GM18858 (cell line): ENCODE data around the gene RALGAPB.
"Not testable (repeated sequence)": the region's sequence is repeated elsewhere in the genome, so short reads cannot be mapped to it uniquely, and the experiment has no call there.

ENCODE experiments used
- ATAC-seq: cut with Tn5 transposase; IDR thresholded peaks from one replicate; pipeline ENCODE4 v1.9.1; 2021; ENCODE audit not compliant: unreplicated experiment

Gene RALGAPB

DNA sequence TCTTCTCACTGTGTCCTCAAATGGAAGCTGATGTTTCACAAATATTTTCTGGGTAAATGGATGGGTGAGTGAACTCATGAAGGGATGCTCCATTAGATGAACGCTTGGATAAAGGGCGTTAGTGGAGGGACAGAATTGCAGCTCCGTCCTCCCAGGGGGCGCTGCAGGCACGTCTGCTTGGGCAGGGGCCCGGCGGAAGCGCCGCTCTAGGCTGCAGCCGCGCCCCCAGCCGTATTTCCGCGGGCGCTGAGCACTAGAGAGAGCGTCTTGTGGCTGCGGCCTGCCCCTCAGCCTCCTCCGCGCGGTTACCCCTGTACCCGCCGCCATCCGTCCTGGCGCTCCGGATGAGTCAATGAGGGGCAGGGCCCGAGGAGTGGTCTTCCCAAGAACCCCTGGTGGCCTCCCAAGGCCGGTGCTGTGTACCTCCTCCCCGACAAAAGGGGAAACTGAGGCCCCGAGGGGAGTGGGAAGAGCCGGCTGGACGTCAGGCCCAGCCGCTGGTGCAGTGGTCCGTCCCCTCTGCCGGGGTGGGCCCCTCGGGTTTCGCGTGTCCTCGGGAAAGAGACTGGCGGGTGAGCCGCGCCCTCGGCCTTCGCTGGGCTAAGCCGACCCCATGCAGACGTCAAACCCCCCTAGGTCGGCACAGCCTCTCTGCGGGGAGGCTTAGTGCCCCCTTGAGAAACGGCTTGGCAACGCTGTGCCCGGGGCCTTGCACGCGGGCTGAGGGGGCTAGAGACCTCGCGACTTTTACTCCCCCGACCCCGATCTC lies 26.0 kb upstream of the RALGAPB start:
- ATAC-seq, result peak; percentile 71

GRCh38 chr20:38447251-38447661 lies 25.4 kb upstream of the RALGAPB start:
- no peak for ATAC-seq

GRCh38 chr20:38447931-38448675 lies 24.5 kb upstream of the RALGAPB start:
- no peak for ATAC-seq

DNA sequence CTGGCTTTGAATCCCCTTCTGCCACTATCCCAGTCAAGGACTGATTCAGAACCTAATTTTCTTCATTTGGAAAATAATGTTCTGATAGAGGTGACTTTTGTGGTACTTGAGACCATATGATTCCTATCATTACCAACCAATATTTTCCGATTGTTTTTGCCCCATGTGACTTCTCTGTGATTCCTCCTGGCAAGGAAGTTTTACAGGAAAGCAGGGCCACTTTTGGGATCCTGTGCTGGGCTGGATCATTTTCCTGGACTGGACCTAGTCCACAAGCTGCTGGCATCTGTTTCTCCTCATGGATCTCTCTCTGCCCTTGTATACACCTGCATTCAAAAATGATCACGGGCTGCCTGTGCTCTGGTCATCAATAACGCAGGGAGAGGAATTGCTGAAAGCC lies 23.6 kb upstream of the RALGAPB start:
- no peak for ATAC-seq

- ATAC-seq, result no peak
Observed at GRCh38 chr20:38450412-38450975, 22.1 kb upstream of the RALGAPB start.

- no peak for ATAC-seq
Observed at GRCh38 chr20:38452880-38453624, 19.6 kb upstream of the RALGAPB start.

- peak; percentile 77 for ATAC-seq
Observed at GRCh38 chr20:38453941-38454340, 18.7 kb upstream of the RALGAPB start.

DNA sequence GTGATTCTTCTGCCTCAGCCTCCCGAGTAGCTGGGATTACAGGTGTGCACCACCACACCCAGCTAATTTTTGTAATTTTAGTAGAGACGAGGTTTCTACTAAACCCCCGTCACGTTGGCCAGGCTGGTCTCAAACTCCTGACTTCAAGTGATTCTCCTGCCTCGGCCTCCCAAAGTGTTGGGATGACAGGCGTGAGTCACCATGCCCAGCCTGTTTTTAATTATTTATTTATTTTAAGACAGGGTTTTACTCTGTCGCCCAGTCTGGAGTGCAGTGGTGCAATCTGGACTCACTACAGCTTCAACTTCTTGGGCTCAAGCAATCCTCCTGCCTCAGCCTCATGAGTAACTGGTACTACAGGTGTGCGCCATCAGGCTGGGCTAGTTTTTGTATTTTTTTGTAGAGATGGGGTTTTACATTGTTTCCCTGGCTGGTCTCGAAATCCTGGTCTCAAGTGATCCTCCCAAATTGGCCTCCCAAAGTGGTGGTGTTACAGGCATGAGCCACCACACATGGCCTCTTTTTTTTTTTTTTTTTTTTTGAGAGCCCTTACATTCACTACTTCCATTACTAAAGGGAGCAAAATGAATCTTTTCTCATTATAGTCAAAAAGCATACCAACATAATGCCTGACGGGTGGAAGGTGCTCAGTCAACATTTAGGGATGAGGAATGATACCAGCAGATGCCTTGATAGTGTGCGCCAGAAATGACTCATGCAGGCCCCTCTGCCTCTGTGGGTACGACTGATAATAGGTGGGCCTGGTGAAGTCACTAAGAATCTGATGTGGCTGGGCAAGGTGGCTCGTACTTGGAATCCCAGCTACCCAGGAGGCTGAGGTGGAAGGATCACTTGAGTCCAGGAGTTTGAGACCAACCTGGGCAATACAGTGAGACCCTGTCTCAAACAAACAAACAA lies 17.8 kb upstream of the RALGAPB start:
- ATAC-seq, result no peak

- ATAC-seq, result no peak
Observed at GRCh38 chr20:38458314-38458713, 14.3 kb upstream of the RALGAPB start.

DNA sequence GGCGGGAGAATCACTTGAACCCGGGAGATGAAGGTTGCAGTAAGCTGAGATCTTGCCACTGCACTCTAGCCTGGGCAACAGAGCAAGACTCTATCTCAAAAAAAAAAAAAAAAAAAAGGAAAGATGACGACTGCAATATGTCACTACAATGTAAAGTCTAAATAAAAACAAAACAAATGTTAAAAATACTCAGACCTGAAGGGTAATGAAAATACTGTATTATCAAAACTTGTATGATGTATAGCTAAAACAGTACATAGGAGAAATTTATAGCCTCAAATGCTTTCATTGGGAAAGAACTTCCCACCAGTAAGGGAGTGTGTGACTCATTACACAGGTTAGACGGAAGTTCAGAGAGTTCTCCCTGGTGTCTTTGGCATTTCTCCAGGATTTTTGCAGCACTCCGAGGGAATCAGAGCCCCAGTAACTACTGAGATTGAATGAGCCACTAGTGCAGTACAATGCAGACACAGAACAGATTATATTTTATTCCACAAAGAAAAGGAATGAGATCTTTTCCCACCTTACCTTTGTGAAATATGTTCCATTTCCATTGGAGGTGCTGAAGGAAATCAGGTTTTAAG lies 12.5 kb upstream of the RALGAPB start:
- ATAC-seq, result no peak

DNA sequence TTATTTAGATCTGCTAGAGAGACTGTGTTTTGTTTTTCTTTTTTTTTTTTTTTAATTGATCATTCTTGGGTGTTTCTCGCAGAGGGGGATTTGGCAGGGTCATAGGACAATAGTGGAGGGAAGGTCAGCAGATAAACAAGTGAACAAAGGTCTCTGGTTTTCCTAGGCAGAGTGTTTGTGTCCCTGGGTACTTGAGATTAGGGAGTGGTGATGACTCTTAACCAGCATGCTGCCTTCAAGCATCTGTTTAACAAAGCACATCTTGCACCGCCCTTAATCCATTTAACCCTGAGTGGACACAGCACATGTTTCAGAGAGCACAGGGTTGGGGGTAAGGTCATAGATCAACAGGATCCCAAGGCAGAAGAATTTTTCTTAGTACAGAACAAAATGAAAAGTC lies 12.0 kb upstream of the RALGAPB start:
- not testable (repeated sequence) for ATAC-seq

DNA sequence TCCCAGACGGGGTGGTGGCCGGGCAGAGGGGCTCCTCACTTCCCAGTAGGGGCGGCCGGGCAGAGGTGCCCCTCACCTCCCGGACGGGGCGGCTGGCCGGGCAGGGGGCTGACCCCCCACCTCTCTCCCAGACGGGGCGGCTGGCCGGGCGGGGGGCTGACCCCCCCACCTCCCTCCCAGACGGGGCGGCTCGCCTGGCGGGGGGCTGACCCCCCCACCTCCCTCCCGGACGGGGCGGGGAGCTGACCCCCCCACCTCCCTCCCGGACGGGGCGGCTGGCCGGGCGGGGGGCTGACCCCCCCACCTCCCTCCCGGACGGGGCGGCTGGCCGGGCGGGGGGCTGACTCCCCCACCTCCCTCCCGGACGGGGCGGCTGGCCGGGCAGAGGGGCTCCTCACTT lies 11.5 kb upstream of the RALGAPB start:
- ATAC-seq, result not testable (repeated sequence)

DNA sequence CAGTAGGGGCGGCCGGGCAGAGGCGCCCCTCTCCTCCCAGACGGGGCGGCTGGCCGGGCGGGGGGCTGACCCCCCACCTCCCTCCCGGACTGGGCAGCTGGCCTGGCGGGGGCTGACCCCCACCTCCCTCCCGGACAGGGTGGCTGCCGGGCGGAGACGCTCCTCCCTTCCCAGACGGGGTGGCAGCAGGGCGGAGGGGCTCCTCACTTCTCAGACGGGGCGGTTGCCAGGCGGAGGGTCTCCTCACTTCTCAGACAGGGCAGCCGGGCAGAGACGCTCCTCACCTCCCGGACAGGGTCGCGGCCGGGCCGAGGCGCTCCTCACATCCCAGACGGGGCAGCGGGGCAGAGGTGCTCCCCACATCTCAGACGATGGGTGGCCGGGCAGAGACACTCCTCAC lies 11.1 kb upstream of the RALGAPB start:
- not testable (repeated sequence) for ATAC-seq

- ATAC-seq, result no peak
Observed at GRCh38 chr20:38466171-38466570, 6.5 kb upstream of the RALGAPB start.

DNA sequence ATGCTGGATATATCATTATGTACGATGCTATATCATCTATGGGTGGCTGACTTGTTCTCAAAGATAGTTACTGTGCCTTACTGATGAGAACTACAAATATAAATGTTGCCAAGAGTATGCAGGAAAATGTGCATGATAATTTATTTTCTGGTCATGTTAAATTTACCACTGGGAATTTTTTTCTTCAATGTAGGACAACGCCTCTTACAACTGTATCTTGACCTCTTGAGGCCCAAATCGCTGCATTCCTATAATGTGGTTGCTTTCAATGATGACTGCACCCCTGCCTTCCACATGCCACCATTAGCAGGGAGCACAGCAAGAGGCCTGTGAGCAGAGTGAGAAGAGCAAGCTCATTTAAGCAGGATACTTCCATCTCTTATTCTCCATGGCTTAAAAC lies 5.7 kb upstream of the RALGAPB start:
- ATAC-seq, result no peak

DNA sequence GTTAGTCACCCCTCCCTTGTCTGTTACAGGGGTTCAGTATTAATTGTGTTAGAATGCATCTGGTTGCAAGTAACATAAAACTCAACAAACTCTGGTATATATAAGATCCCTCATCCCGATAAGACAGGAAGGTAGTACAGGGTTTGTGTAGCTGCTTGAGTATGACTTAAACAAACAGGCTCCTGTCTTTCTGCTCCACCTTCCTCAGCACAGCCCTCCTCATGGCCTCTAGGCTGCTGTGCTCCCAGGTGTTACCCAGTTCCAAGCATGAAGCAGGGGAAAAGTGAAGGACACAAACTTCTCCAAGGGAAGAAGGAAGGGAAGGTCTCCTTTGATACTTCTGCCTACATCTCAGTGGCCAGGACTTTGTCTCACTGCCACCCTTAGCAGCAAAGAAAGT lies 1.4 kb upstream of the RALGAPB start:
- no peak for ATAC-seq

DNA sequence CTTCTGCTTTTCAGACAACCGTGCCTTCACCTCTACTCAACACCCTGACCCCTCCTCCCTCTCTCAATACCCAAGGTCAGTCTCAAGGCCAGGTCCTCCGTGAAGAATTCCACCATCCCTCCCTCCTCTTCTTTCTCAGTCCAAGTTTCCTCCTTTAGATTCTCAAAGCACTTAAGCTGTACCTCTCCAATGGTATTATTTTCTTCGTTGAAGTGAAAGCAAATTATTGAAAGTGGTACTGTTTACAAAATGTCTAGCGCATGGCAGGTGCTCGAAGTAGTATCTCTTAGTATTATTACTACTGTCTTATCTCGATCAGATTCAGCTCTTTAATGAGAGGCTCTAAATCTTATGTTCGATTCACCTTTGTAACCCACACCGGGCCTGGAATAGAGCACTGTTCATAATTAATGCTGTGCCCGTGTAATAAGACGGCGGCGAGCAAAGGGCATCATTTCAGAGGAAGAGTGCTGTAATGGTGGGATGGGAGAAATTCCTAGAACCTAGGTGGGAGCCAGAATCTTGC lies 593 bp upstream of the RALGAPB start:
- ATAC-seq, result no peak

DNA sequence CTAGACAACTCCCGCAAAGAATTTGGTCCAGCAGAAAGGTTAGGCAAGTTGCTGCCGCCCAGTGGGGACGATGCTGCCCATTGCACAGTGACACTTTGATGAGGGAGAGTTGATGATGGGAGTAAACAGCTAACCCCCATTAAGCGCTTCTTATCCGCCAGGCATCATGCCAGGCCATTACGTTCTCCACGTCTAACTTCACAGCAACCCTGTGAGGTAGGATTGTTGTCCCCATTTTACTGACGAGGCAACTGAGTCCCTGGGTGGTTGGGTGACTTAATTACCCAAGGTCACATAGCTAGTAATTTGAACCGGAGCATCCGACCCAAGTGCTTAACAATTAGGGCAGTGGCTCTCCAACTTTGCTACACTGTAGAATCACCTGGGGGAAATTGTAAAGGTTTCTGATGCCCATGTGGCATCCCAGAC lies 738 bp downstream of the RALGAPB start:
- ATAC-seq, result no peak

- ATAC-seq, result no peak
Observed at GRCh38 chr20:38477747-38478146, 5.1 kb downstream of the RALGAPB start.

DNA sequence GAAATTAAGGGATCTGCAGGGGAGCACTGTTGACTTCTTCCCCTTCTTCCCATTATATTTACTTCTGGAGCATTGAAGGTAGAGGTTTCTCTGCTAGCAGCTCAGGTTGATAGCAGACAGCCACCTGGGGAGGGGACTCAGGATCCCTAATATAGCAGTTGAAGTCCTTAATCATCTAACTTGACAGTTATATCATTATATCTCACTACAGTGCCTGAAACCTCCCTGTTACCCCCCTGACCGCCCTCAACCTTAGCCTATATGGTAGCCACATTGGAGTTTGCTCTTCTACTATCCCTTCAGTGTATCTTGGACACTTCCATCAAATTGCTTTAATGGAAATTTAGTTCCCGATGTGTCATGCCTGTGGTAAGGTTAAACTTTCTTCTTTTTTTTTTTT lies 7.0 kb downstream of the RALGAPB start:
- no peak for ATAC-seq
